Epithelial cell of umbilical artery (primary cell): ENCODE results near the gene ALKBH4. TPM values are rescaled to one million over a fixed set of nuclear protein-coding genes. Genes with fewer than 3 reads are reported as not detected.

Experiments
- total RNA-seq: library from RNA; depleted of rRNA; stranded (reverse); fragments of >200 nt; gene quantifications from 2 replicates; pipeline ENCODE4 v1.2.3, GENCODE V29; 2014

The ALKBH4 gene
- 12.0 and 13.0 TPM in 2 replicates for total RNA-seq

GRCh38 chr7:102464577-102465280 is at the start of gene ALKBH4, which contains the start of gene LRWD1:
ALKBH4 (minus strand) TSS chr7:102464863; CDS start chr7:102464836, 27 bp downstream.
LRWD1 (plus strand) TSS chr7:102464984; CDS start chr7:102465081, 97 bp downstream.

GRCh38 chr7:102478314-102479208 is 13.9 kb upstream of the ALKBH4 start, which contains the start of gene POLR2J:
POLR2J (minus strand) TSS chr7:102478922; CDS start chr7:102478860, 62 bp downstream.

GRCh38 chr7:102433219-102434038 is 31.2 kb downstream of the ALKBH4 start, which contains the start of gene ORAI2:
ORAI2 (plus strand) TSS chr7:102433575; CDS start chr7:102438957, 5,382 bp downstream.

Other genes with a start within 250 kb of the ALKBH4 start
- gene SH2B2, start 178.0 kb downstream of the ALKBH4 start, total RNA-seq = 1.4 and 2.3 TPM in 2 replicates
- gene SPDYE6, start 108.4 kb downstream of the ALKBH4 start, total RNA-seq = not detected in 2 replicates
- gene PRKRIP1, start 68.5 kb downstream of the ALKBH4 start, total RNA-seq = 10.4 and 18.5 TPM in 2 replicates
- 63.3 and 125 TPM in 2 replicates for gene ORAI2, start 31.3 kb downstream of the ALKBH4 start, total RNA-seq
- 31.3 and 33.8 TPM in 2 replicates for gene LRWD1, start 121 bp upstream of the ALKBH4 start, total RNA-seq
- gene POLR2J, start 14.1 kb upstream of the ALKBH4 start, total RNA-seq = 21.9 and 41.9 TPM in 2 replicates
- 0.65 and 3.2 TPM in 2 replicates for gene RASA4B, start 52.9 kb upstream of the ALKBH4 start, total RNA-seq
- 0.65 and 1.1 TPM in 2 replicates for gene UPK3BL2, start 78.8 kb upstream of the ALKBH4 start, total RNA-seq
- gene SPDYE2, start 86.4 kb upstream of the ALKBH4 start, total RNA-seq = not detected in 2 replicates
- gene POLR2J3, start 107.7 kb upstream of the ALKBH4 start, total RNA-seq = 16.6 and 19.3 TPM in 2 replicates
- gene RASA4, start 151.9 kb upstream of the ALKBH4 start, total RNA-seq = 4.9 and 9.9 TPM in 2 replicates
- gene UPK3BL1, start 177.9 kb upstream of the ALKBH4 start, total RNA-seq = 1.9 and 3.0 TPM in 2 replicates
- not detected in 2 replicates for gene SPDYE2B, start 185.5 kb upstream of the ALKBH4 start, total RNA-seq
- gene POLR2J2, start 206.8 kb upstream of the ALKBH4 start, total RNA-seq = 1.9 and 2.9 TPM in 2 replicates